ENCODE measurements around the gene PRTN3.
A peak's percentile ranks its signal among the peaks of the same experiment; 100 is the strongest.

Gene PRTN3

DNA sequence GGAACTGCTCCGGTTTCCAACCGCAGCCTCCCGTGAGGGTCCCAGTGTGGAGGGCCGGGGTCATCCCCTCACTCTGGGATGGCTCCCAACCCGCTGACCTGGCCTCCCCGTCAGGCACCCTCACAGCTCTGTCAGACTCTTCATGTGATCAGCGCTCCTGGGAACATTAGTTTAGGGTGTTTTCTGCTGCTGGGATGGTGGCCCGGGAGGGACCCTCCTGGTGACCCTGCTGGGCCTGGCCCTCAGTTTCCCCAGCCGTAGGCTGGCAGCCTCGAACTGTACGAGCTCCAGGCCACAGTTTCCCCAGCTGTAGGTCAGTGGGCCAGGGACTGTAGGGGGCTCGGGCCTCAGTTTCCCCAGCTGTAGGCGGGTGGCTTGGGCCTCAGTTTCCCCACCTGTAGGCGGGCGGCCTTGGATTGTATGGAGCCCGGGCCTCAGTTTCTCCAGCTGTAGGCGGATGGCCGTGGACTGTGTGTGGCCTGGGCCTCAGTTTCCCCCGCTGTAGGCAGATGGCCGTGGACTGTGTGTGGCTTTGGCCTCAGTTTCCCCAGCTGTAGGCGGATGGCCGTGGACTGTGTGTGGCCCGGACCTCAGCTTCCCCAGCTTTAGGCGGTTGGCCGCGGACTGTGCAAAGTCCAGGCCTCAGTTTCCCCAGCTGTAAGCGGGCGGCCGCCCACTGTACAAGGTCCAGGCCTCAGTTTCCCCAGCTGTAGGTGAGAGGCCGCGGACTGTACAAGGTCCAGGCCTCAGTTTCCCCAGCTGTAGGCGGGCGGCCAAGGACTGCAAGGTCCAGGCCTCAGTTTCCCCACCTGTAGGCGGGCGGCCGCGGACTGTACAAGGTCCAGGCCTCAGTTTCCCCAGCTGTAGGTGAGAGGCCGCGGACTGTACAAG is 44.9 kb upstream of the PRTN3 start:
- no peak for DNase-seq (ENCODE audit: low read depth)
- TF ChIP-seq, protein P1, sequence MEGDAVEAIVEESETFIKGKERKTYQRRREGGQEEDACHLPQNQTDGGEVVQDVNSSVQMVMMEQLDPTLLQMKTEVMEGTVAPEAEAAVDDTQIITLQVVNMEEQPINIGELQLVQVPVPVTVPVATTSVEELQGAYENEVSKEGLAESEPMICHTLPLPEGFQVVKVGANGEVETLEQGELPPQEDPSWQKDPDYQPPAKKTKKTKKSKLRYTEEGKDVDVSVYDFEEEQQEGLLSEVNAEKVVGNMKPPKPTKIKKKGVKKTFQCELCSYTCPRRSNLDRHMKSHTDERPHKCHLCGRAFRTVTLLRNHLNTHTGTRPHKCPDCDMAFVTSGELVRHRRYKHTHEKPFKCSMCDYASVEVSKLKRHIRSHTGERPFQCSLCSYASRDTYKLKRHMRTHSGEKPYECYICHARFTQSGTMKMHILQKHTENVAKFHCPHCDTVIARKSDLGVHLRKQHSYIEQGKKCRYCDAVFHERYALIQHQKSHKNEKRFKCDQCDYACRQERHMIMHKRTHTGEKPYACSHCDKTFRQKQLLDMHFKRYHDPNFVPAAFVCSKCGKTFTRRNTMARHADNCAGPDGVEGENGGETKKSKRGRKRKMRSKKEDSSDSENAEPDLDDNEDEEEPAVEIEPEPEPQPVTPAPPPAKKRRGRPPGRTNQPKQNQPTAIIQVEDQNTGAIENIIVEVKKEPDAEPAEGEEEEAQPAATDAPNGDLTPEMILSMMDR (conservative IDR thresholded peaks at IDR 0.05; ENCODE audit: low read depth, low read length): no peak
- H3K4me3 ChIP-seq (ENCODE audit: low read length): peak overlapping the region; percentile 62

DNA sequence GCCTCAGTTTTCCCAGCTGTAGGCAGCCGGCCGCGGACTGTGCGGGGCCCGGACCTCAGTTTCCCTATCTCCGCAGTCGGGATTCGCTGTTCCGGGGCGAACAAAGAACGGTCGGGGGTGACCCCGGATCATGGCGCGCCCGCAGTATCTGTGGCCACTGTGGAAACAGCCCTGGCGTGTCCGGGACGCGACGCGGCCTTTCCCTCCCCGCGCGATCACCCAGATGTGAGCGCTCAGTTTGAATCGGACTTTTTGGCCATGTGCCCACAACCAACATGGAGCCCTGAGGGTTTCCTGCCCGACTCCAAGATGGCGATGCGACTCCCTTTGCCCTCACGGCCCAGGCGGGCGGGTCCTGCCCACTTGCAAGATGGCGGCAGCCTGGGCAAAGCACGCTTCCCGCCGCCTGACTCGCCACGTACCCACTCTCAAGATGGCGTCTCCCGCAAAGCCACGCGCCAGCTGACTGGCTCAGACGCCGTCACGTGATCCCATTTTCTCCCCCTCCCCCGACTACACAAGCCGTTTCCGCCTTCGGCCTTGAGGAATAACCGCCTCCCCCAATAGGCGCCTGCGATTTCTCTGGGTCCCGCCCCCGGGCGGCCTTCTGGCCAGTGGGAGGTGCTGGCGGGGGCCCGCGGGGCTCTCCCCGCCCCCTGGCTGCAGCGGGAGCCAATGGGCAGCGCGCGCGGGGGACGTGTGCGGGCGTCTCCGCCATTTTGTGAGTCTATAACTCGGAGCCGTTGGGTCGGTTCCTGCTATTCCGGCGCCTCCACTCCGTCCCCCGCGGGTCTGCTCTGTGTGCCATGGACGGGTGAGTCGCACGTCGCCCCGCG is 43.9 kb upstream of the PRTN3 start, which contains the start of gene PTBP1:
PTBP1 (plus strand) TSS at position 761 of the 836 bp plus-strand sequence; CDS start at position 807, 46 bp downstream.
- TF ChIP-seq, protein P1 (conservative IDR thresholded peaks at IDR 0.05; ENCODE audit: low read depth, low read length): no peak
- H3K4me3 ChIP-seq (ENCODE audit: low read length): peak within 1 kb of the TSS; percentile 92
- DNase-seq (ENCODE audit: low read depth): peak; percentile 100

DNA sequence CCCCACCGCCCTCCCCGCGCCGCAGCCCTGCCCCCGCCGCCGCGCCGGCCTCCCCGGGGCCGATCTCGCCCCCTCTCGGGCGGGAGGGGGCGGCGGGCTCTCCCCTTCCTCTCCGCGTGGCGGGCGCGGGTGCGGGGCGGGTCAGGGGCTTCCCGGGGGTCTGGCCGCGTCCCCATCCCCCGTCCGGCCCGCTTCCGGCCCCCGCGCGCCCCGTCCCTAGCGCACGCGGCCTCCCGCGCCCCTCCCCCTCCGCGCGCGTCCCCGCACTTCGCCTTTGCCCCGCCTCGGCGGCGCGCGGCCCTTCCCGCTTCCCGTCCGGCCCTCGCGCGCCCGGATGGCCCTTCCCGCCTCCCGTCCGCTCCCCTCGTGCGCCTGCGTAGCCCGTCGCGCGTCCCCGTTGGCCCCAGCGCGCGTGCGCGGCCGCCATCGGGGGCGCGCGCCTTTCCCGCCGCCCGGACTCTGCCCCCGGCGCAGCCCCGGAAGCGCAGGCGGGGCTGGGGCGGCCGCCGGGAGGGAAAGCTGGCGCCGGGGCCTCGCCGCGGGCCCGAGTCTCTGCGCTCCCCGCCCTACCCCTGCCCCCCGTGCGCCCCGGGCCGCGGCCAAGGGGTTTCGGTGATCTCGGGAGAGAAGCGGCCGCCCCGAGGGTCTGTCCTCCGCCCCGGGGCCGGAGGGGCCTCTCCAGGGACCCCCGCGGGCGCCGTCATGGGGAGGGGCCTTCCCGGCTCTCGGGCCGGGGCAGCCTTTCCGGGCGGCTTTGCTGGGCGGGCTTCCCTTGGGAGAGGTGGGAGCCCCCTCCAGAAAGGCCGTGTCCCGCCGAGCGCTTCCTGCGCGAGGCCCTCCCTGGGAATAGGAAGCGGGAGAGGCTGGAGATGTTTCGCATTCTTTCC is 43.0 kb upstream of the PRTN3 start:
- H3K4me3 ChIP-seq (ENCODE audit: low read length): peak overlapping the region; percentile 92
- TF ChIP-seq, protein P1 (conservative IDR thresholded peaks at IDR 0.05; ENCODE audit: low read depth, low read length): no peak
- DNase-seq (ENCODE audit: low read depth): no peak

DNA sequence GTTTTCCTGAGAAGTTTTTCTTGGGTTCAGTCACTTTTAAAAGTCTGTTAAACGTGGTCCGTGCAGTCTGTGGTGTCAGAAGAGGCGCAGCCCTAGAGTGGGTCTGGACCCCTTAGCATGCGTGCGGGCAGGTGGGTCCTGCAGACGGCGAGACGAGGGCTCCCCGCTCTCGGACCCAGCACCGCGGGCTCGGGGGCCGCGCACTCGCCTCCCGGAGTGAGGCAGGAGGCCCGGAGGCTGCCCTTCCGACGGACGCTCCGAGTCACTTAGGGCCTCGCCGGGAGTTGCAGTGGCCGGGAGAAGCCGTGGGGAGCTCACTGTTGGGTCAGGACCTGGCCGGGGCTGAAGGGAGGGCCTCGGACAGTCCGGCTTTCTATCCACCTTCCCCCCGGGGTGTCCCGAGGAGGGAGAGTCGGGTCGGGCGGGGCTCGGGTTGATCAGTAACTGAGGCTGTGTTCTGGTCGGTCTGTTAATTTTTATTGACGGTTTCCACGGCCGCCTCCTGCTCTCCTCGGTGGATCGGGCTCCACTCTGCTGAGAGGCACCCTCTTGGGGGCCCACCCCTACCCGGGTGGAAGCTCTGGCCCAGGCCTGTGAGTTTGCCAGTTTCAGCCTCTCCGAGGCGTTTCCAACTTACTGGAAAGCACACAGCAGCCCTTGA is 42.3 kb upstream of the PRTN3 start:
- no peak for DNase-seq (ENCODE audit: low read depth)

DNA sequence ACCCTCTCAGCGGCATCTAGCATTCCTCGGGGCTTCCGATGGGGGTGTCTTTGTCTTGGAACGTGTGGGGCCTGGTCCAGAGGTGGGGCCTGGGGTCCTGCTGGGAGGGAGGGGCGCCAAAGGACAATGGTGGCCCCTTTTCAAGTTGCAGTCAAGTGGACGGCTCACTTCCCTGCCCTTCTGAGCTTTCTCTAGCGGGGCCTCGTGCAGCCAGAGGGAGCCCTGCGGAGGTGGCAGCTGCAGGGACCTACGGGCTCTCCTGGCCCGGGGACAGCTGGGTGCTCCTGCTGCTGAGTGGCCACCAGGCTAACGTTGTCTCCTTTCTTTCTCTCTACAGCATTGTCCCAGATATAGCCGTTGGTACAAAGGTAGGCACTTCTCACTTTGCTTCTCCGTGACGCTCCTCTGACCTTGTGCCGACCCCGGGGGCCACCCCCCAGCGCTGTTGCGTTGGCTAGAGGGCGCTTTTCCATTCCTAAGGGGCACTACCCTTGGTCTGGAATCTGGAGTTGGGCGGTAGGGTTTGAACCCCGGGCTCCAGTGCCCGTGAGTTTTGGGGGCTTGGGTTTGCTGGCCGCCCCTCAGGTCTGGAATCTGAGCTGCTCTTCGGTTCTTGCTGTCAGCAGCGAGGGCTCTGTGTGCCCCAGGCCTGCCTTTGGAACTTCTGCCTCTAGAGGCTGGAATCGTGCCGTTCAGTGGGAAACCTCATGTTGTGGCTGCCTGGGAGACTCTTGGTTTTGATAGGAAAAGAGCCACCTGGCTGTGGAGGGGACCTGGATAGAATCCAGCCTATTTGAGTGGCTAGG is 41.5 kb upstream of the PRTN3 start:
- TF ChIP-seq, protein P1 (conservative IDR thresholded peaks at IDR 0.05; ENCODE audit: low read depth, low read length): peak; percentile 0
- DNase-seq (ENCODE audit: low read depth): no peak
- peak overlapping the region; percentile 92 for H3K4me3 ChIP-seq (ENCODE audit: low read length)

More for the DNA sequence above, 42.3 kb upstream of the PRTN3 start:
- TF ChIP-seq, protein P1 (conservative IDR thresholded peaks at IDR 0.05; ENCODE audit: low read depth, low read length): no peak
- H3K4me3 ChIP-seq (ENCODE audit: low read length): peak overlapping the region; percentile 92
